Parathyroid adenoma (tissue), 2 donors: ENCODE measurements around the gene B3GNT3.

ENCODE experiments used
- H2AFZ ChIP-seq: fragments of 300-600 bp; sonication (generic); one replicate; pipeline ENCODE4 v1.7.0; 2017; ENCODE audit warnings: antibody characterized with exemption, mild to moderate bottlenecking
- H3K27ac ChIP-seq: fragments of 300-600 bp; sonication (generic); one replicate; pipeline ENCODE4 v1.7.0; 2017
- H3K27me3 ChIP-seq: fragments of 300-600 bp; sonication (generic); one replicate; pipeline ENCODE4 v1.7.0; 2017; ENCODE audit warnings: low read length; ENCODE audit not compliant: control insufficient read depth, insufficient read depth
- H3K36me3 ChIP-seq: fragments of 300-600 bp; sonication (generic); one replicate; pipeline ENCODE4 v1.7.0; 2017; ENCODE audit warnings: low read length; ENCODE audit not compliant: control insufficient read depth, insufficient read depth
- H3K4me1 ChIP-seq: fragments of 300-600 bp; sonication (generic); one replicate; pipeline ENCODE4 v1.7.0; 2017; ENCODE audit warnings: control low read depth
- H3K4me2 ChIP-seq: fragments of 300-600 bp; sonication (generic); one replicate; pipeline ENCODE4 v1.7.0; 2017; ENCODE audit warnings: low read length
- H3K4me3 ChIP-seq: fragments of 300-600 bp; sonication (generic); one replicate; pipeline ENCODE4 v1.7.0; 2017; ENCODE audit warnings: low read depth, low read length
- H3K79me2 ChIP-seq: fragments of 300-600 bp; sonication (generic); one replicate; pipeline ENCODE4 v1.7.0; 2017; ENCODE audit warnings: control low read depth
- H3K9ac ChIP-seq: fragments of 300-600 bp; sonication (generic); one replicate; pipeline ENCODE4 v1.7.0; 2017; ENCODE audit warnings: mild to moderate bottlenecking
- H3K9me3 ChIP-seq: fragments of 300-600 bp; sonication (generic); one replicate; pipeline ENCODE4 v1.7.0; 2017; ENCODE audit warnings: low read length; ENCODE audit not compliant: control insufficient read depth
- CTCF ChIP-seq: fragments of 300-600 bp; sonication (generic); IDR thresholded peaks from one replicate; pipeline ENCODE4 v1.7.0; 2017; ENCODE audit warnings: antibody characterized with exemption, mild to moderate bottlenecking
- donor health status: primary hyperparathyroidism.

Gene B3GNT3

DNA sequence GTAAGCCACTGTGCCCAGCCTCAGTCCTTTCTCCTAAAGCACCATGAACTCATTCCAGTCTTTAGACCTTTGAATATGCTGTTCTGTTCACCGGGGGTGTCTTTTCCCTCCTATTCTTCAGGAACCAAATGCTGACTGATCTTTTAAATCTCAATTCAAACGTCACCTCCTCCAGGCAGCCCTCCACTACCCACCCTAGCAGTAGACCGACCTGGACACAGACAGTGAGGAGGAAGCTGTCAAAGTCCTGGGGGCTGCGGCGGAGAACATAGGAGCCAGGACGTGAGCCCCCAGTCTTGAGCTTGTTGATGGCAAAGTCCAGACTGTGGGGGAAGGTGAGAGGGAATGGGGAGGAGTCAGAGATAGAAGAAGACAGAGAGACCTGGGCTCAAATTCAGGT is 45.1 kb downstream of the B3GNT3 start:
- Histone ChIP-seq H3K79me2 (no peaks in the 10 kb centered on the region), H2AFZ (no peak overlapping the region), H3K4me3 (no peak overlapping the region), H3K9me3 (no peaks in the 10 kb centered on the region), H3K9ac (no peak overlapping the region), H3K4me2 (no peak overlapping the region), H3K27ac (no peak overlapping the region), H3K4me1 (no peaks in the 10 kb centered on the region), H3K27me3 (no peaks in the 10 kb centered on the region), H3K36me3 (no peaks in the 10 kb centered on the region)
- TF ChIP-seq CTCF, result no peak

DNA sequence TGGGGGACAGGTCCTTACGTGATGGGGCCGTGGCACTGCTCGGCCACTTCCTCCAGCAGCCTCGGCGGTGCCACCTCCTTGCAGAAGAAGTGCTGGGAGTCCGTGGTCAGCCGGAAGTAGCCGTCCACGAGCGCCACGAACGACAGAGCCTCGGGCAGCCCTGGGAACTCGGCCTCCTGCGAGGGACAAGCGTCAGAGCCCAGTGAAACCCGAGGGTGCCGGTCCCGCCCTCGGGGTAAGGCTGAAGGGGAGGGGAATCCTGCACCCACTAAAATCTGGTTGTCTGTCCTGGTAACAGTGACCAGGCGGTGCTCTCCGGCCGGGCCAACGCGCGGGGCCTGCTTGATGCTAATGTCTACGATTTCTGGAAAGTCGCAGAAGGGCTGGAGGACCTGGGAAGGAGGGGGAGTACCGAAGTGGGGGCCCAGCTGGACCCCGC is 46.5 kb downstream of the B3GNT3 start:
- Histone ChIP-seq H3K4me1 (no peaks in the 10 kb centered on the region), H3K4me3 (no peak overlapping the region), H3K27ac (no peak overlapping the region), H3K27me3 (no peaks in the 10 kb centered on the region), H3K36me3 (no peaks in the 10 kb centered on the region), H3K4me2 (no peak overlapping the region), H2AFZ (peak overlapping the region; percentile 27), H3K9ac (no peak overlapping the region), H3K9me3 (no peaks in the 10 kb centered on the region), H3K79me2 (no peaks in the 10 kb centered on the region)
- TF ChIP-seq CTCF, result no peak

- Histone ChIP-seq H3K9me3 (no peaks in the 10 kb centered on the region), H3K36me3 (no peaks in the 10 kb centered on the region), H3K4me1 (no peaks in the 10 kb centered on the region), H3K9ac (no peak overlapping the region), H2AFZ (peak overlapping the region; percentile 51), H3K27me3 (no peaks in the 10 kb centered on the region), H3K4me2 (peak overlapping the region; percentile 6), H3K79me2 (no peaks in the 10 kb centered on the region), H3K4me3 (no peak overlapping the region), H3K27ac (no peak overlapping the region)
- no peak for TF ChIP-seq CTCF
These were observed 47.1 kb downstream of the B3GNT3 start for GRCh38 chr19:17841810-17842662.

GRCh38 chr19:17842663-17843291 is 47.8 kb downstream of the B3GNT3 start:
- Histone ChIP-seq H3K4me1 (no peaks in the 10 kb centered on the region), H3K79me2 (no peaks in the 10 kb centered on the region), H3K36me3 (no peaks in the 10 kb centered on the region), H3K27ac (no peak overlapping the region), H2AFZ (peak overlapping the region; percentile 51), H3K9me3 (no peaks in the 10 kb centered on the region), H3K27me3 (no peaks in the 10 kb centered on the region), H3K9ac (no peak overlapping the region), H3K4me3 (no peak overlapping the region), H3K4me2 (no peak overlapping the region)
- TF ChIP-seq CTCF, result no peak
